D721Med (cell line): ENCODE data around the gene CEP170B.
A peak's percentile ranks its signal among the peaks of the same experiment; 100 is the strongest.
"Not testable (repeated sequence)": the region's sequence is repeated elsewhere in the genome, so short reads cannot be mapped to it uniquely, and the experiment has no call there.

Experiments
- DNase-seq: peaks from one replicate; pipeline ENCODE4 v3.0.0; 2011; ENCODE audit warnings: low spot score; ENCODE audit not compliant: insufficient read length
- FAIRE-seq: peaks from 2 replicates; lab custom pipeline; 2011; peaks lifted over from hg19 to GRCh38; lab: Jason Lieb, UNC
- TF ChIP-seq, protein P1 (sequence below): IDR thresholded peaks from 2 replicates; pipeline ENCODE4 v1.5.1; 2012; ENCODE audit warnings: mild to moderate bottlenecking, control low read depth; ENCODE audit not compliant: insufficient read depth; ENCODE audit errors: missing control alignments

Gene CEP170B

DNA sequence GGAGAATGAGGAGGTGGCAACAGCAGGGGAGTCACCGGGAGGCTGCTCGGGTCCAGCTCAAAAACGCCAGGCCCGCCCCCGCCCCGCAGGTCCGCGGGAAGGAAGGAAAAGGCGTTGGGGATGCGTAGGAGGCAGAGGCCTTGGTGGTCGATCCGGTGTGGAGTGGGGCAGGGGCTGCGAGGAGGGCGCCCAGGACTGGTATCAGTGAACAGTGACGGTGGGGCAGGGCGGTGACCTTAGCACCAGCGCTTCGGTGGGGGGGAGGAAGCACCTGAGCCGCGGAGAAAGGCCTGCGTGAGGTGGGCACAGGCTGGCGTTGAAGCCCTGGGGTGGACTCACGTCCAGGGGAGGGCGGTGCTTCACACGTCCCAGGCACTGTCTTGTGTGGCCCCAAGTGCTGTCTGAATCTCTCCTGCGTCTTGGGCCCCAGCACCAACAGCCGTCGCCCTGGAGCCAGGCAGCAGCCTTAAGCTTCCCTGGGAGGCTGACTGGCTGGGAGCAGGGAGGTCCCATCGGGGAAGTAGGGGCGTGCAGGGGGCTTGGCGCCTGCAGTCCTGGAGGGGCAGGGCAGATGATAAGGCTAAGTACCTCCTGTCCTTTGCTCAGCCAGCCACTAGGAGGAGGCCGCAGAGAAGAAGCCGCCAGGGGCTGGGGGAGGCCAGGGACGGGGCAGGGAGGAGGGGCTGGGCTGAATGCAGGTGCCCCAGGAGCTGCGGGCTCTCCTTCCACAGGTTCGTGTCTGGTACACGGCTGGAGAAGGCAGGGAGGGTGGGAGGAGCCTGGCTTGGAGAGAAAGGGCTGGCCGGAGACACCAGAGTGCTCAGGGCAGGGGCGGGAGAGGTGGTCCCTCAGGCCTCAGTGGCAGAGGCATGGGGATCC lies 37.7 kb upstream of the CEP170B start:
- FAIRE-seq: no peak
- TF ChIP-seq, protein P1, sequence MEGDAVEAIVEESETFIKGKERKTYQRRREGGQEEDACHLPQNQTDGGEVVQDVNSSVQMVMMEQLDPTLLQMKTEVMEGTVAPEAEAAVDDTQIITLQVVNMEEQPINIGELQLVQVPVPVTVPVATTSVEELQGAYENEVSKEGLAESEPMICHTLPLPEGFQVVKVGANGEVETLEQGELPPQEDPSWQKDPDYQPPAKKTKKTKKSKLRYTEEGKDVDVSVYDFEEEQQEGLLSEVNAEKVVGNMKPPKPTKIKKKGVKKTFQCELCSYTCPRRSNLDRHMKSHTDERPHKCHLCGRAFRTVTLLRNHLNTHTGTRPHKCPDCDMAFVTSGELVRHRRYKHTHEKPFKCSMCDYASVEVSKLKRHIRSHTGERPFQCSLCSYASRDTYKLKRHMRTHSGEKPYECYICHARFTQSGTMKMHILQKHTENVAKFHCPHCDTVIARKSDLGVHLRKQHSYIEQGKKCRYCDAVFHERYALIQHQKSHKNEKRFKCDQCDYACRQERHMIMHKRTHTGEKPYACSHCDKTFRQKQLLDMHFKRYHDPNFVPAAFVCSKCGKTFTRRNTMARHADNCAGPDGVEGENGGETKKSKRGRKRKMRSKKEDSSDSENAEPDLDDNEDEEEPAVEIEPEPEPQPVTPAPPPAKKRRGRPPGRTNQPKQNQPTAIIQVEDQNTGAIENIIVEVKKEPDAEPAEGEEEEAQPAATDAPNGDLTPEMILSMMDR: peak; percentile 21
- DNase-seq: peak; percentile 71

DNA sequence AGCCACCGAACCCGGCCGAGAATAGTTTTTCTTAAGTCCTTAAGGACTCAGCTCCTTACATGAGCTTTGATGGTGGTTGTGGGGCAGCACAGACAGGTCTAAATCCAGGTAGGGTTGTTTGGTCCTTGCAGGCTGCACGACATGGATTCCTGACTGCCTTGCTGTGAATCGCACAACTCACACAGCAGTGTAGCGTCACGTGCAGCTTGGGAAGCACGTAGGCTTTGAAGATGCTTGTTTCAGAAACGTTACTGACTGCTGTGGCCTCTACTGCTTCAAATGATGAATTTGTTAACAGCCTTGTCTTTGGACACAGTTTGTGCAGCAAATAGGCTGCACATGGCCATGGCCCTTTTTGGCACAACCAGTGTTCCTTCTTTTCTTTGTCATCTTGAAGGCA lies 34.3 kb upstream of the CEP170B start:
- DNase-seq (no peak), FAIRE-seq (no peak)
- TF ChIP-seq, protein P1: no peak

GRCh38 chr14:104836171-104836935 lies 28.7 kb upstream of the CEP170B start:
- DNase-seq, FAIRE-seq: not testable (repeated sequence)

DNA sequence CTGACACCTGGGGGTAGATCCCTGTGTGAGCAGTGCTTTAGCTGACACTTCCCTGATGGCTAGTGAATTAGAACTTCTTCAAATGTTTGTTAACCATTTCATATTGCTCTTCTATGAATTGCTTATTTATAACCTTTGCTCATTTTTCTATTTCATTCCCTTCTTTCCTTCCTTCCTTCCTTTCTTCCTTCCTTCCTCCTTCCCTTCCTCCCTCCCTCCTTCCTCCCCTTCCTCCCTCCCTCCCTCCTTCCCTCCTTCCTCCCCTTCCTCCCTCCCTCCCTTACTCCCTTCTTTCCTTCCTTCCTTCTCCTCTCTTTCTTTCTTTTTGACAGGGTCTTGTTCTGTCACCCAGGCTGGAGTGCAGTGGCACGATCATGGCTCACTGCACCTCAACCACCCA lies 23.3 kb upstream of the CEP170B start:
- DNase-seq (no peak), FAIRE-seq (no peak)
- TF ChIP-seq, protein P1: no peak

DNA sequence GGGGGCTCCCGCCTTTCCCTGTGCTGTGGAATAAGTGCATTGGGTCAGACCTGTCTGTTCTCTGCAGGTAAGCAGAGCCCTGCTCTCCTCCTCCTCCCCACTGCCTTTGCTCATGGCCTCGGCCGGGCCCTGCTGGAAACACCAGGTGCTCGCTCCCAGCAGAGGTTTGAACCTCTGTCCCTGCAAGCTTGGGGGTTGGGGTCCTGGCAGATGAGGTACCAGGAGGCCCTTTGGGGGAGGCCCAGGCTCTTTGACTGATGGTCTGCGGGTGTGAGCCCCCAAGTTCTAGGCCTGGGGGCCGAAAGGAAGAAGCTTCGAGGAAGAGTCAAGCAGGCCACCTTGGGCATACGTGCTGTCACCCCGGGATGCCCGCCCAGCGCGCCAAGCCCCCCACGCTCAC lies 22.1 kb upstream of the CEP170B start:
- DNase-seq (no peak), FAIRE-seq (no peak)

GRCh38 chr14:104843442-104844305 lies 21.4 kb upstream of the CEP170B start:
- DNase-seq (peak; percentile 3), FAIRE-seq (no peak)
- TF ChIP-seq, protein P1: no peak

More for the DNA sequence above, 22.1 kb upstream of the CEP170B start:
- TF ChIP-seq, protein P1: no peak
